ENCODE measurements around the gene E2F1.

DNA sequence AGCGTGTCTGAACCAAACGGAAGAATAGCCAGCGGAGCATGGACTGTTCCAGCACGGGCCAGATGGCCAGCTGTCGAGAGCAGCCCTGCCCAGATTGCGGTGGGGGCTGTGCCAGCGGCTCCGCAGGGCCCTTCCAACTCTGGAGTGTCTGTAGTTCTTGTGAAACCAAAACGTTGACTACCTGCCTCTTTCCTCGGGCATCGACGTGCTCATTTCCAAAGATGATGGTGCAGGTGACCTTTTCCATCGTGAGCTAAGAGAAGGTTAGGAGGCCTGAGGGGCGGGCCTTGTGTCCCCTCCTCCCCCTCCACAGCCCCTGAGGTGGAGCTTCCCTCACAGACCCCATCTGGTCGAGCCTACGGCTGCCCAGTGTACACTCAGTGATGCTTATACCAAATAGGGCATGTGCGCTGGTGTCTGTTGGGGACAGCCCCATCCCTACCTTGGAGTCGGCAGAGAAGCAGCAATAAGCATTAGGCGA lies 36.9 kb downstream of the E2F1 start:
- TF ChIP-seq, protein P1, sequence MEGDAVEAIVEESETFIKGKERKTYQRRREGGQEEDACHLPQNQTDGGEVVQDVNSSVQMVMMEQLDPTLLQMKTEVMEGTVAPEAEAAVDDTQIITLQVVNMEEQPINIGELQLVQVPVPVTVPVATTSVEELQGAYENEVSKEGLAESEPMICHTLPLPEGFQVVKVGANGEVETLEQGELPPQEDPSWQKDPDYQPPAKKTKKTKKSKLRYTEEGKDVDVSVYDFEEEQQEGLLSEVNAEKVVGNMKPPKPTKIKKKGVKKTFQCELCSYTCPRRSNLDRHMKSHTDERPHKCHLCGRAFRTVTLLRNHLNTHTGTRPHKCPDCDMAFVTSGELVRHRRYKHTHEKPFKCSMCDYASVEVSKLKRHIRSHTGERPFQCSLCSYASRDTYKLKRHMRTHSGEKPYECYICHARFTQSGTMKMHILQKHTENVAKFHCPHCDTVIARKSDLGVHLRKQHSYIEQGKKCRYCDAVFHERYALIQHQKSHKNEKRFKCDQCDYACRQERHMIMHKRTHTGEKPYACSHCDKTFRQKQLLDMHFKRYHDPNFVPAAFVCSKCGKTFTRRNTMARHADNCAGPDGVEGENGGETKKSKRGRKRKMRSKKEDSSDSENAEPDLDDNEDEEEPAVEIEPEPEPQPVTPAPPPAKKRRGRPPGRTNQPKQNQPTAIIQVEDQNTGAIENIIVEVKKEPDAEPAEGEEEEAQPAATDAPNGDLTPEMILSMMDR (IDR thresholded peaks at IDR 0.05), result no peak
- TF ChIP-seq POLR2A (IDR thresholded peaks at IDR 0.05), result no peak
